Stimulated activated naive B cell treated with anti-CD40 and anti-IgM and Interleukin-4, amounts not matched to agents 10 μg/mL and 1 μg/mL and 100 μg/mL, for 72 hours (primary cell): ENCODE data around the gene CYB5RL.
A peak's percentile ranks its signal among the peaks of the same experiment; 100 is the strongest.
"Not testable (repeated sequence)": the region's sequence is repeated elsewhere in the genome, so short reads cannot be mapped to it uniquely, and the experiment has no call there.

ENCODE experiments used
- ATAC-seq, 2 donors: fragments of 150-1000 bp; cut with Tn5 transposase; replicated peaks; 2 replicates each; pipeline ENCODE4 v1.10.0; 2021; ENCODE audit warnings: moderate library complexity in 1 of 2
- DNase-seq: peaks from one replicate; pipeline ENCODE4 v3.0.0; 2021
- H3K27ac Mint-ChIP-seq: one replicate; pipeline ENCODE4 v1.8.0; 2022; ENCODE audit warnings: mild to moderate bottlenecking, mixed read lengths
- H3K27me3 Mint-ChIP-seq, 2 donors: one replicate each; pipeline ENCODE4 v1.8.0; 2022; ENCODE audit warnings: mixed read lengths in 2 of 2
- H3K36me3 Mint-ChIP-seq, 2 donors: one replicate each; pipeline ENCODE4 v1.8.0; 2022; ENCODE audit warnings: mixed read lengths in 2 of 2, mild to moderate bottlenecking in 1 of 2
- H3K4me1 Mint-ChIP-seq, 2 donors: one replicate each; pipeline ENCODE4 v1.8.0; 2022; ENCODE audit warnings: mixed read lengths in 2 of 2, mild to moderate bottlenecking in 1 of 2
- H3K4me3 Mint-ChIP-seq, 2 donors: one replicate each; pipeline ENCODE4 v1.8.0; 2022; ENCODE audit warnings: mild to moderate bottlenecking in 2 of 2, mixed read lengths in 2 of 2, moderate library complexity in 1 of 2
- H3K9me3 Mint-ChIP-seq, 2 donors: one replicate each; pipeline ENCODE4 v1.8.0; 2022; ENCODE audit warnings: mixed read lengths in 2 of 2, mild to moderate bottlenecking in 1 of 2

Gene CYB5RL

DNA sequence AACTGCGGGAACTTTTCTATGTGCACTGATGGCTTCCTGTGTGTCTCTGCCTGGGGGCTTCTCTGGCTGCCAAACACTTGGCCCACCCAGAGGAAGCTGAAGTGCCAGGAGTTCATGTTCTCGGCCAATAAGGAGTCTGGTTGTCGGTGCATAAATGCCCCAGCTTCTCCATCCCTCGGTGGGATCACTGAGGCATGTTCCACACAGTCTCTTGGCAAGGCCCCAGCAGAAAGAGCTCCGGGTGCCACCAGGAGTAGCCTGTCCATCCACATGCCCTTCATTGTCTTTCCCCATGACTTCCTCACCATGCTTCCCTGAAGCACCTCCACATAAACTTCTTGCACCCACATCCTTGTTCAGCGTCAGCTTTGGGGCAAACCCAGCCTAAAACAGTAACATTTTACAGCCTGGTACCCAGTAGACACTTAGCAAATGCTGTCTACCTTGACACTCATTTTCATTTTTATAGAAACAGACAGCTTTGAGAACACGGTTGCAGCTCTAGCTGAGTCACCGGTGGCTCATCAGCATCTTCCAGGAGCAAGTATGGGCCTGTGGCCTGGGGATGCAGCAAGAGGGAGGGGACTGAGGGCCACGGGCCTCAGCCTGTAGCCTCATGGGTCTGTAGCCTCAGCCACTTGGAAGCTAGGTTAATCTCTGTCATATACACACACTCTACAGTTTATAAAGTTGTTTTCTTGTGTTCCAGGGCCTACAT lies 32.2 kb downstream of the CYB5RL start:
- Mint-ChIP-seq H3K4me1 (no peaks in the 10 kb centered on the region), H3K27ac (no peak overlapping the region), H3K36me3 (peaks cover 0 to 10% of the 10 kb centered on the region in 2 donors), H3K4me3 (no peak overlapping the region), H3K9me3 (no peaks in the 10 kb centered on the region), H3K27me3 (no peaks in the 10 kb centered on the region)
- ATAC-seq (no peak), DNase-seq (no peak)

DNA sequence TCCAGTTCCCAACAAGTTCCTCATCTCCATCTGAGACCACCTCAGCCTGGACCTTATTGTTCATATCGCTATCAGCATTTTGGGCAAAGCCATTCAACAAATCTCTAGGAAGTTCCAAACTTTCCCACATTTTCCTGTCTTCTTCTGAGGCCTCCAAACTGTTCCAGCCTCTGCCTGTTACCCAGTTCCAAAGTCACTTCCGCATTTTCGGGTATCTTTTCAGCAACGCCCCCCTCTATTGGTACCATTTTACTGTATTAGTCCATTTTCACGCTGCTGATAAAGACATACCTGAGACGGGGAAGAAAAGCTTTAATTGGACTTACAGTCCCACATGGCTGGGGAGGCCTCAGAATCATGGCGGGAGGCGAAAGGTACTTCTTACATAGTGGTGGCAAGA lies 33.5 kb downstream of the CYB5RL start:
- not testable (repeated sequence) for H3K4me3 Mint-ChIP-seq, H3K27me3 Mint-ChIP-seq, H3K27ac Mint-ChIP-seq

DNA sequence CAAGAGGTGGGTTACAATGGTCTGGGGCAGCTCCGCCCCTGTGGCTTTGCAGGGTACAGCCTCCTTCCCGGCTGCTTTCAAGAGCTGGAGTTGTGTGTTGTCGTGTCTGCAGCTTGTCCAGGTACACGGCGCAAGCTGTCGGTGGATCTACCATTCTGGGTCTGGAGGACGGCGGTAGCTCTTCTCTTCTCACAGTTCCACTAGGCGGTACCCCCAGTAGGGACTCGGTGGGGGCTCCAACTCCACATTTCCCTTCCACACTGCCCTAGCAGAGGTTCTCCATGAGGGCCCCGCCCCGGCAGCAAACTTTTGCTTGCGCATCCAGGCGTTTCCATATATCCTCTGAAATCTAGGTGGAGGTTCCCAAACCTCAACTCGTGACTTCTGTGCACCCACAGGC lies 34.7 kb downstream of the CYB5RL start:
- Mint-ChIP-seq H3K36me3 (peaks cover 0 to 4% of the 10 kb centered on the region in 2 donors), H3K4me1 (no peaks in the 10 kb centered on the region), H3K27me3 (no peaks in the 10 kb centered on the region), H3K4me3 (no peak overlapping the region), H3K27ac (no peak overlapping the region), H3K9me3 (no peaks in the 10 kb centered on the region)
- ATAC-seq (no peak), DNase-seq (no peak)

More for the DNA sequence above, 33.5 kb downstream of the CYB5RL start:
- not testable (repeated sequence) for ATAC-seq, DNase-seq, H3K4me1 Mint-ChIP-seq, H3K9me3 Mint-ChIP-seq, H3K36me3 Mint-ChIP-seq

GRCh38 chr1:54163573-54163972 lies 36.3 kb downstream of the CYB5RL start:
- Mint-ChIP-seq H3K9me3 (no peaks in the 10 kb centered on the region), H3K4me3 (no peak overlapping the region), H3K36me3 (peaks cover 0 to 4% of the 10 kb centered on the region in 2 donors), H3K27ac (no peak overlapping the region), H3K27me3 (no peaks in the 10 kb centered on the region), H3K4me1 (no peaks in the 10 kb centered on the region)
- DNase-seq (no peak), ATAC-seq (no peak)

DNA sequence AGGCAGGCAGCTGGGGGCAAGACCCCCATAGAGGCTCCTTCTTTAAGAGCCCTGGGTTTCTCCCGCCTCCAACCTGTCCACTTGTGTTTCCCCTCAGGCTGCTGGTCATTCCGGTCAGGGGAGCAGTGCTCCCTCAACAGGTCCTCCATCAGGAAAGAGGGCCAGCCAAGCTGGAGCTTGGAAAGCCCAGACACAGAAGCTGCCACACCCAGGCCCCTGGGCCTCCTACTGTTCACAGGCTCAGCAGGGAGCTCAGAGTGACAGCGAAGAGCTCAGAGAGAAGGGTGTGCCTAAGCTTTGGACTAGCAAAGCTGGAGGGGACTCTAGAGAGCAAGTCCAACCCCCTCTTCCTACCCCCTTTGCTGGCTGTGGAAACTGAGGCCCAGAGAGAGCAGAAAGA lies 36.8 kb downstream of the CYB5RL start:
- H3K4me1 Mint-ChIP-seq: no peaks in the 10 kb centered on the region
- H3K27me3 Mint-ChIP-seq: no peaks in the 10 kb centered on the region
- ATAC-seq (no peak), DNase-seq (no peak)
- H3K9me3 Mint-ChIP-seq: no peaks in the 10 kb centered on the region
- H3K36me3 Mint-ChIP-seq: peaks cover 0 to 4% of the 10 kb centered on the region in 2 donors
- H3K4me3 Mint-ChIP-seq: no peak overlapping the region
- H3K27ac Mint-ChIP-seq: no peak overlapping the region

- H3K9me3 Mint-ChIP-seq: no peaks in the 10 kb centered on the region
- ATAC-seq: no peak
- no peak overlapping the region for H3K4me3 Mint-ChIP-seq
- no peaks in the 10 kb centered on the region for H3K27me3 Mint-ChIP-seq
- DNase-seq: no peak
- H3K36me3 Mint-ChIP-seq: peaks cover 0 to 4% of the 10 kb centered on the region in 2 donors
- H3K27ac Mint-ChIP-seq: no peak overlapping the region
- H3K4me1 Mint-ChIP-seq: no peaks in the 10 kb centered on the region
Measured at GRCh38 chr1:54161495-54162168, 38.2 kb downstream of the CYB5RL start.

- DNase-seq (no peak), ATAC-seq (no peak)
- Mint-ChIP-seq H3K9me3 (no peaks in the 10 kb centered on the region), H3K27me3 (no peaks in the 10 kb centered on the region), H3K27ac (no peak overlapping the region), H3K36me3 (no peaks in the 10 kb centered on the region), H3K4me3 (no peak overlapping the region), H3K4me1 (no peaks in the 10 kb centered on the region)
Measured at GRCh38 chr1:54160351-54160750, 39.5 kb downstream of the CYB5RL start.

GRCh38 chr1:54159733-54160316 lies 40.0 kb downstream of the CYB5RL start:
- DNase-seq: no peak
- no peaks in the 10 kb centered on the region for H3K9me3 Mint-ChIP-seq
- H3K27ac Mint-ChIP-seq: no peak overlapping the region
- no peak overlapping the region for H3K4me3 Mint-ChIP-seq
- H3K36me3 Mint-ChIP-seq: no peaks in the 10 kb centered on the region
- no peaks in the 10 kb centered on the region for H3K4me1 Mint-ChIP-seq
- no peaks in the 10 kb centered on the region for H3K27me3 Mint-ChIP-seq
- no peak for ATAC-seq

DNA sequence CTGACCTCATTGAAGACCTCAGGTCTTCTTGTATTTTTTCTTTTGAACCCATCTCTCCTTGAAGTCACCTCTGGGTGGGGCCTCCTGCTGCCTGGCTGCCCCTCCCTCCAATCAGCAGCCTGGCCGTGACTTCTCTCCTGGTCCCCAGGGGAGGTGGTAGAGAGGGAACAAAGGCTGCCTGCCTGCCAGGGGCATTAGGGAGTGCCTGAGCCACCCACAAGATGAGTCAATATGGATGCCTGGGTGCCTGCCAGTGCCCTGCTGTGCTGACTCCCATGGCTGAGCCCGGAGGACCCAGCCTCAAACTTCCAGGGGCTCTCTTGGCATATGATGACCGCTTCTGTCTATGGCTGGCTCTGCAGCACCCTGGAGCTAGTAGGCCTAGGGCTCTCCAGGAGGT lies 41.8 kb downstream of the CYB5RL start:
- no peak overlapping the region for H3K27ac Mint-ChIP-seq
- ATAC-seq (no peak), DNase-seq (no peak)
- no peaks in the 10 kb centered on the region for H3K27me3 Mint-ChIP-seq
- H3K4me3 Mint-ChIP-seq: no peak overlapping the region
- no peaks in the 10 kb centered on the region for H3K4me1 Mint-ChIP-seq
- H3K9me3 Mint-ChIP-seq: no peaks in the 10 kb centered on the region
- no peaks in the 10 kb centered on the region for H3K36me3 Mint-ChIP-seq

GRCh38 chr1:54157401-54157800 lies 42.4 kb downstream of the CYB5RL start:
- Mint-ChIP-seq H3K4me1 (no peaks in the 10 kb centered on the region), H3K27me3 (no peaks in the 10 kb centered on the region), H3K9me3 (no peaks in the 10 kb centered on the region)

DNA sequence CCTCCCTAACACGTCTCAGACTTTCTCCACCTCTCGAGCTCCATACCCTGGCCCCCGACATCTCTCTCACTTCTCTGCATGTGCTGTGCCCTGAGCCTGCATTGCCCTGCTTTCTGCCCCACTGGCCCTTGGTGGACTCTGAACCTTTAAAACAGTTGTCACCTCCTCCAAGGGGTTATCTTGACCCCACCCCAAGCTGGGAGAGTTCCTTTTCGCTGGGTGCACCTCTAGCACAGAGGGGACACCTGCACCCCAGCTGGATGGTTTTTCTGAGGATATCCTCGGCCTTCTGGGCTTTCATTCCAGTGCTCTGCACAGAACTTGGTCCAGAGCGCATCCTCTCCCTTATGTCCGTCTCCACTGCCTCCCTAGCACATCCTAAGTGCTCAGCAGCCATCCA lies 42.8 kb downstream of the CYB5RL start:
- H3K9me3 Mint-ChIP-seq: no peaks in the 10 kb centered on the region
- peak overlapping the region; percentile 63 for H3K27ac Mint-ChIP-seq
- H3K36me3 Mint-ChIP-seq: no peaks in the 10 kb centered on the region
- no peak for DNase-seq
- H3K4me1 Mint-ChIP-seq: no peaks in the 10 kb centered on the region
- no peak overlapping the region for H3K4me3 Mint-ChIP-seq
- no peak for ATAC-seq
- H3K27me3 Mint-ChIP-seq: no peaks in the 10 kb centered on the region

More at GRCh38 chr1:54157401-54157800, 42.4 kb downstream of the CYB5RL start:
- no peaks in the 10 kb centered on the region for H3K36me3 Mint-ChIP-seq
- DNase-seq: no peak
- no peak for ATAC-seq
- H3K27ac Mint-ChIP-seq: no peak overlapping the region
- no peak overlapping the region for H3K4me3 Mint-ChIP-seq

- DNase-seq (no peak), ATAC-seq (no peak)
- no peaks in the 10 kb centered on the region for H3K36me3 Mint-ChIP-seq
- no peaks in the 10 kb centered on the region for H3K4me1 Mint-ChIP-seq
- H3K27ac Mint-ChIP-seq: no peak overlapping the region
- no peaks in the 10 kb centered on the region for H3K9me3 Mint-ChIP-seq
- no peak overlapping the region for H3K4me3 Mint-ChIP-seq
- no peaks in the 10 kb centered on the region for H3K27me3 Mint-ChIP-seq
Measured at GRCh38 chr1:54156201-54156600, 43.6 kb downstream of the CYB5RL start.

- no peaks in the 10 kb centered on the region for H3K9me3 Mint-ChIP-seq
- no peak overlapping the region for H3K4me3 Mint-ChIP-seq
- ATAC-seq: no peak
- DNase-seq: no peak
- no peaks in the 10 kb centered on the region for H3K27me3 Mint-ChIP-seq
- H3K4me1 Mint-ChIP-seq: no peaks in the 10 kb centered on the region
- H3K27ac Mint-ChIP-seq: no peak overlapping the region
- no peaks in the 10 kb centered on the region for H3K36me3 Mint-ChIP-seq
Measured at GRCh38 chr1:54153535-54154439, 46.0 kb downstream of the CYB5RL start.

GRCh38 chr1:54152696-54153095 lies 47.1 kb downstream of the CYB5RL start, which contains the start of gene CDCP2:
Gene CDCP2 (minus strand): TSS chr1:54153000. CDS start chr1:54152922, 78 bp downstream.
- H3K36me3 Mint-ChIP-seq: no peaks in the 10 kb centered on the region
- H3K4me1 Mint-ChIP-seq: no peaks in the 10 kb centered on the region
- H3K27me3 Mint-ChIP-seq: no peaks in the 10 kb centered on the region
- H3K4me3 Mint-ChIP-seq: no peak within 1 kb of the TSS
- DNase-seq: no peak
- H3K27ac Mint-ChIP-seq: no peak within 1 kb of the TSS
- no peaks in the 10 kb centered on the region for H3K9me3 Mint-ChIP-seq
- ATAC-seq: no peak
